GM21576 (cell line): ENCODE results near the gene FAM161A.
"Not testable (repeated sequence)": the region's sequence is repeated elsewhere in the genome, so short reads cannot be mapped to it uniquely, and the experiment has no call there.

Experiments used
- ATAC-seq: cut with Tn5 transposase; IDR thresholded peaks from one replicate; pipeline ENCODE4 v1.9.1; 2021; ENCODE audit warnings: mild to moderate bottlenecking, moderate library complexity; ENCODE audit not compliant: unreplicated experiment

The FAM161A gene

GRCh38 chr2:61841286-61841685 is 12.6 kb downstream of the FAM161A start:
- ATAC-seq: no peak

GRCh38 chr2:61834893-61835292 is 19.0 kb downstream of the FAM161A start:
- ATAC-seq: no peak

GRCh38 chr2:61833971-61834370 is 19.9 kb downstream of the FAM161A start:
- no peak for ATAC-seq

GRCh38 chr2:61832183-61832841 is 21.5 kb downstream of the FAM161A start:
- no peak for ATAC-seq

- no peak for ATAC-seq
These were observed 31.6 kb downstream of the FAM161A start for GRCh38 chr2:61822255-61822654.

- ATAC-seq: no peak
These were observed 37.1 kb downstream of the FAM161A start for GRCh38 chr2:61816480-61817355.

GRCh38 chr2:61814539-61815160 is 39.2 kb downstream of the FAM161A start:
- no peak for ATAC-seq

GRCh38 chr2:61813314-61813713 is 40.5 kb downstream of the FAM161A start:
- ATAC-seq: not testable (repeated sequence)

GRCh38 chr2:61811821-61812220 is 42.0 kb downstream of the FAM161A start:
- ATAC-seq: no peak

GRCh38 chr2:61810203-61810602 is 43.7 kb downstream of the FAM161A start:
- ATAC-seq: not testable (repeated sequence)

- ATAC-seq: not testable (repeated sequence)
These were observed 45.2 kb downstream of the FAM161A start for GRCh38 chr2:61808693-61809092.

- no peak for ATAC-seq
These were observed 46.7 kb downstream of the FAM161A start for GRCh38 chr2:61807036-61807757.

- ATAC-seq: no peak
These were observed 51.3 kb downstream of the FAM161A start for GRCh38 chr2:61802548-61802947.

- no peak for ATAC-seq
These were observed 54.8 kb downstream of the FAM161A start for GRCh38 chr2:61799099-61799498.

GRCh38 chr2:61797446-61797845 is 56.4 kb downstream of the FAM161A start:
- ATAC-seq: not testable (repeated sequence)

- no peak for ATAC-seq
These were observed 58.5 kb downstream of the FAM161A start for GRCh38 chr2:61795408-61795807.

GRCh38 chr2:61793389-61793836 is 60.4 kb downstream of the FAM161A start:
- peak; percentile 72 for ATAC-seq

GRCh38 chr2:61792355-61792890 is 61.4 kb downstream of the FAM161A start:
- no peak for ATAC-seq

- ATAC-seq: no peak
These were observed 63.9 kb downstream of the FAM161A start for GRCh38 chr2:61789807-61790602.
